Tibial nerve (tissue), 4 donors: ENCODE measurements around the gene CDK2.

Experiments used
- EP300 ChIP-seq, 2 donors: sonication (generic); formaldehyde crosslinking; IDR thresholded peaks; one replicate each; pipeline ENCODE4 v1.6.1; 2017; ENCODE audit warnings: antibody characterized with exemption in 2 of 2, mild to moderate bottlenecking in 1 of 2
- POLR2A ChIP-seq, 2 donors: fragments of 450-650 bp; IDR thresholded peaks; one replicate each; pipeline ENCODE4 v1.6.1; 2017; ENCODE audit warnings: antibody characterized with exemption in 2 of 2, mild to moderate bottlenecking in 2 of 2, moderate library complexity in 2 of 2
- TF ChIP-seq, protein P1 (sequence below), 5 experiments: fragments of 200-600 bp in 3 of 5; fragments of 450-650 bp in 2 of 5; sonication (generic) in 3 of 5; IDR thresholded peaks; one replicate each; pipeline ENCODE4 v1.5.1; 2016 to 2019; ENCODE audit warnings: antibody characterized with exemption in 5 of 5, mild to moderate bottlenecking in 3 of 5, moderate library complexity in 2 of 5

DNA sequence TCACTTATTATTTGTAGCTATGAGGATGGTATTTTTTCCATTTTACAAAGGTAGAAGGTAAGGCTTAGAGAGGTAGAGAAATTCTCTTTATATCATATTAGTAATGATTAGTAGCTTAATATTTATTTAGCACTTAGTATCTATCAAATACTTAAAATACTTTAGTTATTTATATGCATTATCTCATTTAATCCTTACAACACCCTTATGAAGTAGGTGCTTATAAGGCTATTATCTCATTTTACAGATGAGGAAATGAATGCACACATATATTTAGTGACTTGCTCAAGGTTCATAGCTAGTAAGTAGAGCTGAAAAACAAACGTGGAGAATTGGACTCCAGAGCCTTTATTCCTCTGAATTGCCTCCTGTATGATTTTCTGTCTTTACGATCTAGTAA lies 18.2 kb downstream of the CDK2 start:
- TF ChIP-seq, protein P1, sequence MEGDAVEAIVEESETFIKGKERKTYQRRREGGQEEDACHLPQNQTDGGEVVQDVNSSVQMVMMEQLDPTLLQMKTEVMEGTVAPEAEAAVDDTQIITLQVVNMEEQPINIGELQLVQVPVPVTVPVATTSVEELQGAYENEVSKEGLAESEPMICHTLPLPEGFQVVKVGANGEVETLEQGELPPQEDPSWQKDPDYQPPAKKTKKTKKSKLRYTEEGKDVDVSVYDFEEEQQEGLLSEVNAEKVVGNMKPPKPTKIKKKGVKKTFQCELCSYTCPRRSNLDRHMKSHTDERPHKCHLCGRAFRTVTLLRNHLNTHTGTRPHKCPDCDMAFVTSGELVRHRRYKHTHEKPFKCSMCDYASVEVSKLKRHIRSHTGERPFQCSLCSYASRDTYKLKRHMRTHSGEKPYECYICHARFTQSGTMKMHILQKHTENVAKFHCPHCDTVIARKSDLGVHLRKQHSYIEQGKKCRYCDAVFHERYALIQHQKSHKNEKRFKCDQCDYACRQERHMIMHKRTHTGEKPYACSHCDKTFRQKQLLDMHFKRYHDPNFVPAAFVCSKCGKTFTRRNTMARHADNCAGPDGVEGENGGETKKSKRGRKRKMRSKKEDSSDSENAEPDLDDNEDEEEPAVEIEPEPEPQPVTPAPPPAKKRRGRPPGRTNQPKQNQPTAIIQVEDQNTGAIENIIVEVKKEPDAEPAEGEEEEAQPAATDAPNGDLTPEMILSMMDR (IDR thresholded peaks at IDR 0.05): no peak
- TF ChIP-seq POLR2A (IDR thresholded peaks at IDR 0.05): no peak
- TF ChIP-seq EP300 (IDR thresholded peaks at IDR 0.05): no peak
